Measurements from ENCODE around the gene OTOP2.
A peak's percentile ranks its signal among the peaks of the same experiment; 100 is the strongest.
"Not testable (repeated sequence)": the region's sequence is repeated elsewhere in the genome, so short reads cannot be mapped to it uniquely, and the experiment has no call there.

The OTOP2 gene

DNA sequence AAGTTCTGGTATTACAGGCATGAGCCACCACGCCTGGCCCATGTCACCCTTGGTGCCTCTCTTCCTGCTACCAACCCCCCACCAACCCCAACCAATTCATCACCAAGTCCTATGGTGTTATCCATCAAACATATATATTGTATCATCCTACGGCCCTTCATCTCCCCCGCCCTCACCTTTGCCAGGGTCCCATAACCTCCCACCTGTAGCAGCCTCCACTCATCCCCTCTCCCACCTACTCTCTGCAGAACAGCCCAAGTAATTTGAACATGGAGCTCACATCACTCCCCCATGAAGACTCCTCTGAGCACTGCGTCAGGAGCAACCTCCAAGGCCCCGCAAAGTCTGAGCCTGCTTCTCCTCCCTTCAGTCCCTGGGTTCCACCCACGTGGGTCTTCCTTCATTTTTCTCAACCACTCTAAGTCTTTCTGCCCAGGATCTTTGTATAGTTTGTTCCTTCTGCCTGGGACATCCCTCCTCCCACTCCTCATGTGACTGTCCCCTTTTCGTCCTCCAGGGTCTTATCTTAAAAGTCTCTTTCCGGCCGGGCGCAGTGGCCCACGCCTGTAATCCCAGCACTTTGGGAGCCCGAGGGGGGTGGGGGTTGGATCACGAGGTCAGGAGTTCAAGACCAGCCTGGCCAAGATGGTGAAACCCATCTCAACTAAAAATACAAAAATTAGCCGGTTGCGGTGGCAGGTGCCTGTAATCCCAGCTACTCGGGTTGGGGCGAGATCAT is 55.5 kb downstream of the OTOP2 start:
- Histone ChIP-seq H4K20me1 (ENCODE audit: control insufficient read depth, insufficient read depth, low read depth, low read length) (no peaks in the 10 kb centered on the region), H3K27me3 (ENCODE audit: control insufficient read depth, low read length) (peaks cover 24% of the 10 kb centered on the region), H3K4me2 (ENCODE audit: low read length) (no peak overlapping the region), H3F3A (ENCODE audit: control insufficient read depth, insufficient read depth) (no peaks in the 10 kb centered on the region), H3K36me3 (ENCODE audit: control insufficient read depth, low read length) (no peaks in the 10 kb centered on the region), H3K4me3 (ENCODE audit: low read length) (no peak overlapping the region), H3K9me3 (ENCODE audit: control insufficient read depth, insufficient read depth, low read length) (no peaks in the 10 kb centered on the region), H3K4me1 (ENCODE audit: control insufficient read depth, low read length) (peaks cover 12% of the 10 kb centered on the region), H3K27ac (ENCODE audit: low read depth, low read length) (no peak overlapping the region), H3K79me2 (ENCODE audit: control insufficient read depth, low read length) (no peaks in the 10 kb centered on the region), H3K9me2 (replicated peaks; ENCODE audit: control insufficient read depth, low read length) (no peaks in the 10 kb centered on the region)
- TF ChIP-seq, protein P1, sequence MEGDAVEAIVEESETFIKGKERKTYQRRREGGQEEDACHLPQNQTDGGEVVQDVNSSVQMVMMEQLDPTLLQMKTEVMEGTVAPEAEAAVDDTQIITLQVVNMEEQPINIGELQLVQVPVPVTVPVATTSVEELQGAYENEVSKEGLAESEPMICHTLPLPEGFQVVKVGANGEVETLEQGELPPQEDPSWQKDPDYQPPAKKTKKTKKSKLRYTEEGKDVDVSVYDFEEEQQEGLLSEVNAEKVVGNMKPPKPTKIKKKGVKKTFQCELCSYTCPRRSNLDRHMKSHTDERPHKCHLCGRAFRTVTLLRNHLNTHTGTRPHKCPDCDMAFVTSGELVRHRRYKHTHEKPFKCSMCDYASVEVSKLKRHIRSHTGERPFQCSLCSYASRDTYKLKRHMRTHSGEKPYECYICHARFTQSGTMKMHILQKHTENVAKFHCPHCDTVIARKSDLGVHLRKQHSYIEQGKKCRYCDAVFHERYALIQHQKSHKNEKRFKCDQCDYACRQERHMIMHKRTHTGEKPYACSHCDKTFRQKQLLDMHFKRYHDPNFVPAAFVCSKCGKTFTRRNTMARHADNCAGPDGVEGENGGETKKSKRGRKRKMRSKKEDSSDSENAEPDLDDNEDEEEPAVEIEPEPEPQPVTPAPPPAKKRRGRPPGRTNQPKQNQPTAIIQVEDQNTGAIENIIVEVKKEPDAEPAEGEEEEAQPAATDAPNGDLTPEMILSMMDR (IDR thresholded peaks at IDR 0.05; ENCODE audit: low read depth, low read length, poor library complexity, severe bottlenecking) = no peak
- TF ChIP-seq EZH2phosphoT487 (IDR thresholded peaks at IDR 0.05; ENCODE audit: borderline replicate concordance, low read length) = no peak

DNA sequence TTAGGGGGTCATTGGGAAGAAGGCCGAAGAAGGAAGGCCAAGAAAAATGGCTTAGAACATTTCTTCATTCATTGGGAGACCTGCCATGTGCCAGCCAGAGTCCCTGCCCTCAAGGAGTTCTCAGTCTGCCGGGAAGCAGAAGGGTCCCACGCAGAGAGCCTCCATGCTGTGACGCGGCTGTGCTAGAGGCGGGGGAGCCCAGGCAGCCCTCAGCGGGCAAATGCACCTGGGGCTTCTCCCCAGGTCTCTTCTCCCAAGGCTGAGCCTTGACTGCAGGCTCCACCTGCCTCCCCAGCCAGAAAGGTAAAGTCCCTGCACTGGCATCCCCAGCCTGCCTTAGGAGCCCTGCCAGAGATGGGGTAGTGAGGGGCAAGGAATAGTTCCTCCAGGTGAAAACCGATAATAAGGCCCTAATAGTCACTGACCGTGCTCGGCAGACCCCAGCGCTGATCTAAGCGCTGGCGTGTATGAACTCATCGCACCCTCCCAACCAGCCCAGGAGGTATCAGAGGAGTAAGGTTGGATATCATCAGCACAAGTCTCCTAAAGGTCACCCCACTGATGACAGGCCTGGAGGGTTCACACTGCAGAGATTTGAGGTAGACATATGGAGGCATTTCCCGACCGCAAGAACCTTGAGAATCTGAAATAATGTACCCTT is 57.4 kb downstream of the OTOP2 start:
- Histone ChIP-seq H3K4me3 (ENCODE audit: low read length) (peak overlapping the region; percentile 76), H4K20me1 (ENCODE audit: control insufficient read depth, insufficient read depth, low read depth, low read length) (no peaks in the 10 kb centered on the region), H3F3A (ENCODE audit: control insufficient read depth, insufficient read depth) (no peaks in the 10 kb centered on the region), H3K9me2 (replicated peaks; ENCODE audit: control insufficient read depth, low read length) (no peaks in the 10 kb centered on the region), H3K4me1 (ENCODE audit: control insufficient read depth, low read length) (peaks cover 12% of the 10 kb centered on the region), H3K79me2 (ENCODE audit: control insufficient read depth, low read length) (no peaks in the 10 kb centered on the region), H3K27me3 (ENCODE audit: control insufficient read depth, low read length) (peaks cover 33% of the 10 kb centered on the region), H3K27ac (ENCODE audit: low read depth, low read length) (no peak overlapping the region), H3K9me3 (ENCODE audit: control insufficient read depth, insufficient read depth, low read length) (no peaks in the 10 kb centered on the region), H3K4me2 (ENCODE audit: low read length) (peak overlapping the region; percentile 97), H3K36me3 (ENCODE audit: control insufficient read depth, low read length) (no peaks in the 10 kb centered on the region)
- TF ChIP-seq, protein P1 (IDR thresholded peaks at IDR 0.05; ENCODE audit: low read depth, low read length, poor library complexity, severe bottlenecking) = no peak
- no peak for TF ChIP-seq EZH2phosphoT487 (IDR thresholded peaks at IDR 0.05; ENCODE audit: borderline replicate concordance, low read length)

DNA sequence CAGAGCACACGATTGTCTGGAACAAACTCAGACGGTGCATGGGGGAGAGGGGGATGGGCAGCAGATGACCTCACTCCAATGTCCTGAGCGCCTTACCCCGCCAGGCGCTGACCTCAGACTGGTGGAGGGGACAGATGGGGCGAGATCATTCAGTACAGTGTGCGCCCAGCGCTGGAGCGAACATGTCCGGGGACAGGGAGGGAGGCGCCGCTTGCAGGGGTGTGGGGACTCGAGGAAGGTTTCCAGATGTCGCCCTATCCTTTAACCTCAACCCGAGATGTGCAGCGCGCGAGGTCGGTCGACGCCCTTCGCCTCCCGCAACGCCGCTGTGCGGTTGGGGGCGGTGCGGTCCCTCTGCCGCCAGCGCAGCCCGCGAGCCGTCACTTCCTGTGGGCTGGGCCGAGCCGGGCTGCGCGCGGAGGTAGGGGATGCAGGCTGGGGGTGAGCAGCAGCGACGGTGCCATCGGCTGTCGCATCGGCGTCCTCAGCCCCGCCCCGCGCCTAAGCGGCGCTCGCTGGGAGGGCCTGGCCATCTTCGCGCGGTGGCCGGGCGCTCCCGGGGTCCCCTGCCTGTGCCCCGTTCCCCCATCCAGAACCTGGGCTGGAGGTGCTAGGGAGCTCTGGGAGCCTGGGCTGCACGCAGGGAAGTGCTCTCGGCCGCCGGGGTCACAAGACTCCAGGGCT is 58.0 kb downstream of the OTOP2 start:
- no peak overlapping the region for H3K27ac ChIP-seq (ENCODE audit: low read depth, low read length)
- no peaks in the 10 kb centered on the region for H3K9me2 ChIP-seq (replicated peaks; ENCODE audit: control insufficient read depth, low read length)
- H3K27me3 ChIP-seq (ENCODE audit: control insufficient read depth, low read length) = peaks cover 38% of the 10 kb centered on the region
- peak overlapping the region; percentile 76 for H3K4me3 ChIP-seq (ENCODE audit: low read length)
- H3K9me3 ChIP-seq (ENCODE audit: control insufficient read depth, insufficient read depth, low read length) = no peaks in the 10 kb centered on the region
- peaks cover 14% of the 10 kb centered on the region for H3K4me1 ChIP-seq (ENCODE audit: control insufficient read depth, low read length)
- H3K4me2 ChIP-seq (ENCODE audit: low read length) = peak overlapping the region; percentile 97
- no peaks in the 10 kb centered on the region for H4K20me1 ChIP-seq (ENCODE audit: control insufficient read depth, insufficient read depth, low read depth, low read length)
- no peaks in the 10 kb centered on the region for H3K79me2 ChIP-seq (ENCODE audit: control insufficient read depth, low read length)
- H3F3A ChIP-seq (ENCODE audit: control insufficient read depth, insufficient read depth) = no peaks in the 10 kb centered on the region
- H3K36me3 ChIP-seq (ENCODE audit: control insufficient read depth, low read length) = no peaks in the 10 kb centered on the region
- TF ChIP-seq, protein P1 (IDR thresholded peaks at IDR 0.05; ENCODE audit: low read depth, low read length, poor library complexity, severe bottlenecking) = no peak
- no peak for TF ChIP-seq EZH2phosphoT487 (IDR thresholded peaks at IDR 0.05; ENCODE audit: borderline replicate concordance, low read length)

GRCh38 chr17:74982663-74983313 is 58.7 kb downstream of the OTOP2 start:
- not testable (repeated sequence) for H3K9me2 ChIP-seq (replicated peaks; ENCODE audit: control insufficient read depth, low read length); H3K79me2 ChIP-seq (ENCODE audit: control insufficient read depth, low read length); H3F3A ChIP-seq (ENCODE audit: control insufficient read depth, insufficient read depth); H3K36me3 ChIP-seq (ENCODE audit: control insufficient read depth, low read length); H3K27ac ChIP-seq (ENCODE audit: low read depth, low read length); H3K9me3 ChIP-seq (ENCODE audit: control insufficient read depth, insufficient read depth, low read length); H4K20me1 ChIP-seq (ENCODE audit: control insufficient read depth, insufficient read depth, low read depth, low read length)
- peak overlapping the region; percentile 97 for H3K4me2 ChIP-seq (ENCODE audit: low read length)
- peak overlapping the region; percentile 76 for H3K4me3 ChIP-seq (ENCODE audit: low read length)
- H3K4me1 ChIP-seq (ENCODE audit: control insufficient read depth, low read length) = peaks cover 16% of the 10 kb centered on the region
- peaks cover 40% of the 10 kb centered on the region for H3K27me3 ChIP-seq (ENCODE audit: control insufficient read depth, low read length)
